Transverse colon (tissue), 4 donors: ENCODE data around the gene PPP1R15A.
A peak's percentile ranks its signal among the peaks of the same experiment; 100 is the strongest.

ENCODE experiments used
- POLR2AphosphoS5 ChIP-seq, 3 donors: sonication (generic); formaldehyde crosslinking; IDR thresholded peaks; one replicate each; pipeline ENCODE4 v1.6.1; 2016; ENCODE audit warnings: antibody characterized with exemption in 3 of 3
- TF ChIP-seq, protein P1 (sequence below), 5 experiments: fragments of 200-600 bp in 3 of 5; fragments of 450-650 bp in 2 of 5; sonication (generic) in 3 of 5; IDR thresholded peaks; 1 replicate in 2 of 5; 2 replicates in 3 of 5; pipeline ENCODE4 v1.5.1; 2016 to 2017; ENCODE audit warnings: antibody characterized with exemption in 5 of 5, inconsistent platforms in 3 of 5, mild to moderate bottlenecking in 2 of 5, moderate library complexity in 1 of 5

DNA sequence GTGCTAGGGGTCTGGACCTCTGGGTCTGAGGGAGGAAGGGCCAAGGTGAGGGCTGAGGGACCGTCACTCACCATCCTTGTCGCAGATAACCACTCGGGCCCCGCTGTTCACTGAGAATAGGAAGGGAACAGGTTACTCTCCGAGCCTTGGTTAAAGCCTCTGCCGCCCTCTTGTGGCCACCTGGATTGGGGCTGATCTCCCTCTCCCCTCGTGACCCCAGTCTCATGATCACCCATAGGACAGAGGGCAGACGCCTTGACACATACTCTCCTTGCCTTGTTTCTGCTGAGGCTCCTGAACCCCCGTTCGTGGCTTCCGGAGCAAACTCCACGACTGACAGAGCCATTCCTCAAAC lies 36.5 kb upstream of the PPP1R15A start:
- TF ChIP-seq, protein P1, sequence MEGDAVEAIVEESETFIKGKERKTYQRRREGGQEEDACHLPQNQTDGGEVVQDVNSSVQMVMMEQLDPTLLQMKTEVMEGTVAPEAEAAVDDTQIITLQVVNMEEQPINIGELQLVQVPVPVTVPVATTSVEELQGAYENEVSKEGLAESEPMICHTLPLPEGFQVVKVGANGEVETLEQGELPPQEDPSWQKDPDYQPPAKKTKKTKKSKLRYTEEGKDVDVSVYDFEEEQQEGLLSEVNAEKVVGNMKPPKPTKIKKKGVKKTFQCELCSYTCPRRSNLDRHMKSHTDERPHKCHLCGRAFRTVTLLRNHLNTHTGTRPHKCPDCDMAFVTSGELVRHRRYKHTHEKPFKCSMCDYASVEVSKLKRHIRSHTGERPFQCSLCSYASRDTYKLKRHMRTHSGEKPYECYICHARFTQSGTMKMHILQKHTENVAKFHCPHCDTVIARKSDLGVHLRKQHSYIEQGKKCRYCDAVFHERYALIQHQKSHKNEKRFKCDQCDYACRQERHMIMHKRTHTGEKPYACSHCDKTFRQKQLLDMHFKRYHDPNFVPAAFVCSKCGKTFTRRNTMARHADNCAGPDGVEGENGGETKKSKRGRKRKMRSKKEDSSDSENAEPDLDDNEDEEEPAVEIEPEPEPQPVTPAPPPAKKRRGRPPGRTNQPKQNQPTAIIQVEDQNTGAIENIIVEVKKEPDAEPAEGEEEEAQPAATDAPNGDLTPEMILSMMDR (IDR thresholded peaks at IDR 0.05) = peak; percentile 82 to 97 (median 89)
- TF ChIP-seq POLR2AphosphoS5 (IDR thresholded peaks at IDR 0.05) = peak in 2 of 3 donors; percentile 35 to 45
